Stimulated activated CD8-positive, alpha-beta memory T cell treated with anti-CD3 and anti-CD28 coated beads, Interleukin-12 subunit alpha, Interleukin-12 subunit beta, amount 100 ng/mL, for 24 hours (primary cell): ENCODE results near the gene RAB10.
"Not testable (repeated sequence)": the region's sequence is repeated elsewhere in the genome, so short reads cannot be mapped to it uniquely, and the experiment has no call there.

ENCODE experiments used
- DNase-seq: peaks from one replicate; pipeline ENCODE4 v3.0.0-alpha.2; 2020; ENCODE audit errors: extremely low read depth

RAB10 gene

DNA sequence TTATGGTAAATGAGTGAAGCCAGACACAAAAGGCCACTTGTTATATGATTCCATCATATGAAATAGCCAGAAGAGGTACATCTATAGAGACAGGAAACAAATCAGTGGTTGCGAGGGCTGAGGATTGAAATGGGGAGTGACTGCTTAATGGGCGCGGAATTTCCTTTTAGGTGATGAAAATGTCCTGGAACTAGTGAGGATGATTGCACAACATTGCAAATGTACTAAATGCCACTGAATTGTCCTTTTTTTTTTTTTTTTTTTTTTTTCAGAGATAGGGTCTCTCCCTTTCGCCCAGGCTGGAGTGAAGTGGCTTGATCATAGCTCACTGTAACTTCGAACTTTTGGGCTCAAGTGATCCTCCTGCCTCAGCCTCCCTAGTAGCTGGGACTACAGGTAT, 123.7 kb downstream of the RAB10 start:
- DNase-seq = no peak

DNA sequence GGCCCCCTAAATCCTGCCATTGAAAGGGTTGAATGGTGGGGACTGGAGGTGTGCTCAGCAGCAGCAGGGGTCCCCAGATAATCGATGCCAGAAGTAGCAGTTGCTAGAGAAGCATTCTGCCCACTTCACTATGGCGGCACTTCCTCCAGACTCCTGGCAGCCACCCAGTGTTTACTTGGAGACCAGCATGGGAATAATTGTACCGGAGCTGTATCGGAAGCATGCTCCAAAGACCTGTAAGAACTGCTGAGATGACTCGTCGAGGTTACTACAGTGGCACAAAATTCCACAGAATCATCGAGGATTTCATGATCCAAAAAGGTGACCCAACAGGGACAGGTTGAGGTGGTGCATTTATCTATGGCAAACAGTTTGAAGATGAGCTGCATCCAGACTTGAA, 128.0 kb downstream of the RAB10 start:
- no peak for DNase-seq

DNA sequence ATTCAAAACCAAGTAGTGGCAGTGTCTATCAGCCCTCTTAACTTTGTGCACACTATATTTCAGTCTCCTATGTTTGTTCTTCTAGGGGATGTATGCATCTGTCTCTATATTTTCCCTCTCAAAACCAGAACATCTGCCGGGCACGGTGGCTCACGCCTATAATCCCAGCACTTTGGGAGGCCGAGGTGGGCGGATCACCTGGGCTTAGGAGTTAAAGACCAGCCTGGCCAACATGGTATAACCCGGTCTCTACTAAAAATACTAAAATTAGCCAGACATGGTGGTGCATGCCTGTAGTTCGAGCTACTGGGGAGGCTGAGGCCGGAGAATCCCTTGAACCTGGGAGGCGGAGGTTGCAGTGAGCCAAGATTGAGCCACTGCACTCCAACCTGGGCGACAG, 129.1 kb downstream of the RAB10 start:
- DNase-seq = no peak

DNA sequence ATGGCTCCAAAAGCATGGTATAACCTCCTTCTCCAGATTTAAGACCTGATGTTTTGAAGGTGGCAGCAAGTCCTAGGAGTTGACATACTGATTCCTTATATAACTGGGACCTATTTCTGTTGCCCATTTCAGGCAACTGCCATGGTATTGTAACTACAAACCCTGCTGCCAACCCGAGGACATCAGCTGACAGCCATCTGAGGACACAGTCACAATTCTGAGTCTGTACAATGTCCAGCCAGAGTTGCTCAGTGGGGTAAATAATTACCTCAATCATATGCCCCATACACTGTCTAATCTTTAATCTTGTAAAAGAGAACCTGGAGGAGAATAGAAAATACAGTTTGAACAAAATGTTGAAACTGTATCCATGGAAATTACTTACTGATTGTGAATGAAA, 130.3 kb downstream of the RAB10 start:
- no peak for DNase-seq

DNA sequence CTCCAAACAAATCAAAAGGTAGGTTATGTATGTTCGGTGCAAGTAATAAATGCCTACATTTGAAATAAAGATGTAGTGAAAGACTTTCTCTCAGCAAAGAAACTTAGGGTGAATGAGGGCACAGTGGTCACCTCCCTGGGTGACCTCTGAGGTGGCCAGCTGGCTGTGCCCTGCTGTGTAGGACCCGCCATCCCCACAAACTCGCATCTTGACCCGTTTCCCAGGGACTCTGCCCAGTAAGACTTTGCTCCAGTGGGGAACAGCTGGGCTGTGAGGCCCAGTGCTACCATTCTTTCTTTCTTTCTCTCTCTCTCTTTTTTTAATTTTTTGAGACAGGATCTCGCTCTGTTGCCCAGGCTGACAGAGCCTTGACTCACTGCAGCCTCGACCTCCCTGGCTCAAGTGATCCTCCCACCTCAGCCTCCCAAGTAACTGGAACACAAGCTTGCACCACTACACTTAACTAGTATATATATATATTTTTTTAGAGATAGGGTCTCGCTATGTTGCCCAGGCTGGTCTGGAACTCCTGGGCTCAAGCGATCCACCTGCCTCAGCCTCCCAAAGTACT, 130.8 kb downstream of the RAB10 start:
- no peak for DNase-seq

DNA sequence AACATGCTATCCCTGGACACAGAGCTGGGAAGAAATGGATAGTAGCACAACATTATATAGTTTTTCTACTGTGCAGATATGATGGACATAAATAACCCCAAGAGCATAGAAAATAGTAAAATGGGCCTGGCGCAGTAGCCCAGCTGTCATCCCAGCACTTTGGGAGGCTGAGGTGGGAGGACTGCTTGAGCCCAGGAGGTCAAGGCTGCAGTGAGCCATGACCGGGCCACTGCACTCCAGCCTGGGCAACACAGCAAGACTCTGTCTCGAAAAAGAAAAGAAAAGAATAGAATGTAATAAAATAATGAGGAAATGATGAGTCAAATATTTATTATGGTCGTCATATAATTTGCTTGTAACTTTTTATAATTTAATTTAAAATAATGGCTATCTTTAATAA, 131.5 kb downstream of the RAB10 start:
- DNase-seq = no peak

DNA sequence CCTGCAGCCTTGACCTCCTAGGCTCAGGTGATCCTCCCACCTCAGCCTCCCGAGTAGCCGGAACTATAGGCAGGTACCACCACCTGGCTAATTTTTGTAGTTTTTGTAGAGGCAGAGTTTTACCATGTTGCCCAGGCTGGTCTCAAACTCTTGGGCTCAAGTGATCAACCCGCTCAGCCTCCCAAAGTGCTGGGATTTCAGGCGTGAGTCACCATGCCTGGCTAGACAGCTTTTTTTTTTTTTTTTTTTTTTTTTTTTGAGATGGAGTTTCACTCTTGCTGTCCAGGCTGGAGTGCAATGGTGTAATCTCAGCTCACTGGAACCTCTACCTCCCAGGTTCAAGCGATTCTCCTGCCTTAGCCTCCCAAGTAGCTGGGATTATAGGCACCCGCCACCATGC, 132.7 kb downstream of the RAB10 start:
- not testable (repeated sequence) for DNase-seq

DNA sequence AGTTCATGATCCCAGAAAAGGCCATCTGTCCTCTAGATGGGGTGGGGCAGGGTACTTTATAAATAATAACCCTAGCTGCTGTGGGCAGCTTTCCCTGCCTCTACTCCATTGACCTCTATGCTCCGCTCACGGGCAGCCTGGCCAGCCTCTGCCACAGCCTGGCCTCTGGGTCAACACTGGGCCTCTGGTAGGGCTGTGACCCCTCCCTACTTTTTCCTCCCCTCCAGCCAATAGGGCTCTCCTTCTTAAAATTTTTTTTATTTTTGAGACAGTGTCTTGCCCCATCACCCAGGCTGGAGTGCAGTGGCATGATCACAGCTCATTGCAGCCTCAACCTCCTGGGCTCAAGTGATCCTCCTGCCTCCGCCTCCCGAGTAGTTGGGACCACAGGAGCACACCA, 134.9 kb downstream of the RAB10 start:
- DNase-seq = no peak

DNA sequence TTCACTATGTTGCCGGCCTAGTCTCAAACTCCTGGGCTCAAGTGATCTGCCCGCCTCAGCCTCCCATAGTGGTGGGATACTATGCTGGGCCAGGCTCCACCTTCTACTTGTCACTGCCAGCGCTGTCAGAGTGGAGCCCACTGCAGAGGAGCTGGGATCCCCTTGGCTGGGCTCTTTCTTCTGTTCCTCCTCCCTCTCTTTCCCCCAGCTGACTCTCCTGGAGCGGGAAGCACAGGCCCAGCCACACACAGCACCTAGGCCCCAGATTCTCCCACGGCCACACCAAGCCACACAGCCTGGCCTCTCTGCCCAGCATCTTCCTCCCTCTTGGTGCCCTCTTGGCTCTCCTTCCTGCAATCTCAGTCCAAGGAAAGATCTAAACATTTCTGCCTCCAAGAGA, 135.3 kb downstream of the RAB10 start:
- no peak for DNase-seq

DNA sequence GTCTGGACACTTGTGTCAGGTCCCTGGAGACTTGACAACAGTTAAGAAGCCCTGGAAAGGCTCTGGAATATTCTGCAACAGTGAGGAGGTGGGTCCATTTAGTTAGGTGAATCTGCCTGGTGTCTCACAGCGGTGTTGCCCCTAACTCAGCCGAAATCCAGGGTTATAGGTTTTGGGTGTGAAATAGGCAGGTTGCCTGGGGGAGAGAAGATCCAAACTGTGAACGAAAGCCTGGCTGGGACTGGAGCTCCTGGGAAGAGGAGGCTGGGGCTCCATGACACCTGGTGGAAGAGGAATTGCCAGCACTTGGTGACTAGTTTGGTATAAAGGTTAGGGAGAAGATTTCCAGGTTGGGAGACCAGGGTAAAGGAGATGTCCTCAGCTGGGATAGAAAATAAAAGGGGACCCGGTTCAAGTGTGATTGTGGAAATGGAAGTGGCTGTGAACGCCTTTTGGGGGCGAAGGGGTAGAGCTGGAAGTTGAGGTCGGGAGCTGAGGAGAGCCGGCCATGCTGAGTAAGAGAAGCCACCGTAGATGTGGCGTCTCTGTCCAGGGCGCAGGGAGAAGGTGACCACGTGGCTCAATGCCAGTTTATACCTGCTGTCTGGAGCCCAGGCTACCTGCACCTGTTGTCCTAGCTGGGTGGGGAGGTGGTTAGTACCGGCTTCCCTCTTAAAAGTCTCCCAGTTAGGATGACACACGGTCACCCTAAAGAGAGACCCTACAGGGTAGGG, 136.0 kb downstream of the RAB10 start:
- DNase-seq = no peak

DNA sequence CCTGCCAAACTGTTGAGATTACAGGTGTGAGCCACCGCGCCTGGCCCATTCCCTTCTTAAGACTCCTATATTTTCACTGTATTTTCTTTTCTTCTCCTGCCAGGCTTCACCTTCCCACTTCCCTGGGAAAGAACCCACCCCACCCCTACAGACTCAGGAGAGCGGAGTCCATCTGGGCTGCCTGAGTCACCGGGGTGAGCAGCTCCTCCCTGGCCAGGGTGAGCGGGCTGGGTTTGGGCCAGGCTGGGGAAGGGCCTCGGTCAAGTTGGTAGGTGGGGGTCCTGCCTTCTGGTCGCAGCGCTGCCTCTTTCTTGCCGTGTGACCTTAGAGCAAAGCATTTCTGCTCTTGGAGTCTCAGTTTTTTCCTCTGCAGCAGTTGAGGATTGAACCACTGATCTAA, 136.9 kb downstream of the RAB10 start:
- no peak for DNase-seq

DNA sequence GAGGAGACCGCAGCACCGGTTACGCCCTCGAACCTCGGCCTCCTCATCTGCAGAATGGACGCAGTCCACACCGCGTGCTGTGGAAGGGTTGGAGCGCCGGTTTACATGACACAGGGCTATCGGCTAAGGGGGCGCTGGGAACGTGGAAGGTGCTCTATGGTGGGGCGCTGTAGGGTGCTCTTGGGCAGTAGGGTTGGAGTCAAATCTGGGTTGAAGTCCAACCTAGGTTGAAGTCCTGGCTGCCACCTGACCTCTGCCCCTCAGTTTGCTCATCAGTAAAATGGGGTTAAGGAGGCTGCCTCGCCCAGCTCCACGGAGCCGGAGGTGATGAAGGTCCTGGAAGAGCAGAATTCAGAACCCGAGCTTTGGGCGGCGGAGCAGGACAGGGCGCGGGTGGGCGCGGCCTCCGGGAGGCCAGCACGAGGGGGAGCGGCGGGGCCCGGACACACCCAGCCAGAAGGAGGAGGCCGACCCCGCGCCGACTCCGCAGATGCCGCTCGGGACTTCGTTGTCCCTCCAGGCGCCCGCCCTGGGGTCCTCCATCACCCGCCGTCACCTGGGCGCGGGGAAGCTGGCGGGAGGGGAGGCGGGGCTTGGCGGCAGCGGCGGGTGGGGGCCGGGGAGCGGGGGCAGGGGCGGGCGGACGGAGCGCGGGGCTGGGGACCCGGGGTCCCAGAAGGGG, 138.4 kb downstream of the RAB10 start:
- no peak for DNase-seq

DNA sequence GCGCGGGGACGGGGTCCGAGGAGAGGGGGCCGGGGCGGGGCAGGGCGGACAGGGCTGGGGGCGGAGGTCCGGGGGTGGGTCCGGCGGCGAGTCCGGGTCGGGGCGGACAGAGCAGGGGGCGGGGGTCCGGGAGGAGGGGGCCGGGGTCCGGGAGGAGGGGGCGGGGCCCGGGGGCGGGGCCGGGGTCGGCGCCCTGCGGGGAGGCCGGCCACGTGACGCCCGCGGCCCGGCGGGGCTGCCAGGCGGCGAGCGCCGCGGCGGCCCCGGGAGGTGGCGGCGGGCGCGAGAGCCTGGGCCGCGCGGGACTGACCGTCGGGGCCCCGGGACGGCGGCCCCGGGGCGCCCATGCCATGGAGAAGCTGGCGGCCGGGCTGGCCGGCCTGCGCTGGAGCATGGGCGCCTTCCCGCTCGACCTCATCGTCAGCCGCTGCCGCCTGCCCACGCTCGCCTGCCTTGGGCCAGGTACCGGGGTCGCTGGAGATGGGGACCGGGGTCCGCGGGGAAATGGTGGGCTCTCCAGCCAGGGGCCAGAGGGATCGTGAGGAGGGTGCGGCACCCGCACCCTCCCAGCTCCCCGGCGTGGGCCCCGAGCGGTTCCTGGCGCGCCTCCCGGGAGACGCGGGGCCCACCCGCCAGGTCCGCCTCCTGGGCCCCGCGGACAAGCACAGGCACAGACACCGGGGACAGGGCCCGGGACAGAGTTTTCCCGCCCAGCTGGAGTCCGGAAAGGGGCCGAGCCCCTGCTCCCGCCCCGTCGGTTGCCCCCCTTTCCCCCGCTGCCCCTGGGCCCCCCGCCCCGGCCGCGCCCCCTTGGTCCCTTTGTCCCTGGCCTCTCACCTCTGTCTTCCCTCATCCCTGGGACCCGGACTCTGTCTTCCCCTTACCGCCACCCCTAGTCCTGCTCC, 139.2 kb downstream of the RAB10 start, which contains the start of gene GAREM2:
TSS of gene GAREM2 (plus strand) at position 218 of the 905 bp plus-strand sequence. CDS start at position 351, 133 bp downstream.
- DNase-seq = no peak

DNA sequence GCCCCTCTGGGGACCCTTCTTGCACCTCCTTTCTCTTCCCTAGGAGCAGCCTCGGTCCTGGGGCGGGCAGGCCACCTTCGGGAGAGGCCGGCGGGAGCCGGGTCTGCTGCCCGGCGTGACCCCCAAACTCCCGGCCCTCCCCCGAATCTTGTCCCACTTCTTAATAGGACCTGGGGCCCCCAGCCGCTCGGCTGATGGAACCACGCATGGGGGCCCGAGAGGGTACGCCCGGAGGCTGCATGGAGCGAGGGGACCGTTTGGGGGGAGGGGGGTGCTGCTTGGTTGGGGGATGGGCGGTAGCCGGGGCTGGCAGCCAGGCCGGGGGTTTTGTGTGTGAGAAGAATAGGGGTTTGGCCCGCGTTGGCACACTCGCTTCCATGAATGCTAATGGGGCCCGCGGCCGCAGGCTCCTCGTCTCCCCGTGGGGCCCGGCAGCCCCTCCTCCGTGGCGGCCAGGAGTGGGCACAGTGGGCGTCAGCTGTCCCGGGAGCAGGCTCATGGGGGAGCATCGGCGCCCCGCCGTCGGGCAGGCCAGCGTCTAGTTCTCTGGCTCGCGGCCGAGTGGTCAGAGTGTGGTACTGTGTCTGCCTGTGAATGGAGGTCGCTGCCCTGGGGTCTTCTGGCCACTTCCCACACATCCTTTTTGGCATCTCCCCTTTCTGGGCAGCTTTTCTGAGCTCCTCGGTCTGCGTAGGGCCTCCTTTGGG, 140.0 kb downstream of the RAB10 start:
- DNase-seq = no peak

DNA sequence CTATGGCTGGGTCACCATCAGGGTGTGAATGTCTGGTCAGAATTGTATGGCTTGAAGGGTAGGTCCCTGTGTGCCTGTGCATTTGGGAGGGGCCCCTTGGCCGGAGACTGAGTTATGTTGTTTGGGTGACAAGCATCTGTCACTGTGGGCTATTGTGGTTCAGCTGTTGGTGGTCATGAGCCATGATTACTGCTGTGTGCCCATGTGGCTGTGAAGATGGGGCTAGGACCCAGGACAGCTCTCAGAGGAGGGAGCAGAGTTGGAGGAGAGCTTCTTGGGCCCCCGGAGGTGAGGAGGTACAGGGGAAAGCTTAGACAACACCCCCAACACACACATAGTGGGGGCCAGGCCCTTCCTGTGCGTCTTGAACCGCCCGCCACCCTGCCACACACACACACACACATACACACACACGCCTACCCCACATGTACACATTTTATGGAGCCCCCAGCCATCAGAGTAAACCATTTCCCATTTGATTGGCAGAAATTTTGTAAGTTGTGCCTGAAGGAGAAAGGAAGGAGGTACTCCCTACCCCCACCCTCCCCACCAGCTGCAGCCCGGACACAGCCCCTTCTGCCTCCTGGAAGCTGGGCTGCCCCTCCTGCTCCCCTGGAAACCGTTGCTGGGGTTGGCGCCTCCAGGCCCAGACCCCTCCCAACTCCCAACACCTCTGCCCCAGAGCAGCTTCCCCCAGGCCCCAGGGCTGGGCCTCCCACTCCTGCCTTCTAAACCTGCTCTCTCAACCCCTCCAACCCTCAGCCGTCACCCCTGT, 141.0 kb downstream of the RAB10 start:
- DNase-seq = no peak

DNA sequence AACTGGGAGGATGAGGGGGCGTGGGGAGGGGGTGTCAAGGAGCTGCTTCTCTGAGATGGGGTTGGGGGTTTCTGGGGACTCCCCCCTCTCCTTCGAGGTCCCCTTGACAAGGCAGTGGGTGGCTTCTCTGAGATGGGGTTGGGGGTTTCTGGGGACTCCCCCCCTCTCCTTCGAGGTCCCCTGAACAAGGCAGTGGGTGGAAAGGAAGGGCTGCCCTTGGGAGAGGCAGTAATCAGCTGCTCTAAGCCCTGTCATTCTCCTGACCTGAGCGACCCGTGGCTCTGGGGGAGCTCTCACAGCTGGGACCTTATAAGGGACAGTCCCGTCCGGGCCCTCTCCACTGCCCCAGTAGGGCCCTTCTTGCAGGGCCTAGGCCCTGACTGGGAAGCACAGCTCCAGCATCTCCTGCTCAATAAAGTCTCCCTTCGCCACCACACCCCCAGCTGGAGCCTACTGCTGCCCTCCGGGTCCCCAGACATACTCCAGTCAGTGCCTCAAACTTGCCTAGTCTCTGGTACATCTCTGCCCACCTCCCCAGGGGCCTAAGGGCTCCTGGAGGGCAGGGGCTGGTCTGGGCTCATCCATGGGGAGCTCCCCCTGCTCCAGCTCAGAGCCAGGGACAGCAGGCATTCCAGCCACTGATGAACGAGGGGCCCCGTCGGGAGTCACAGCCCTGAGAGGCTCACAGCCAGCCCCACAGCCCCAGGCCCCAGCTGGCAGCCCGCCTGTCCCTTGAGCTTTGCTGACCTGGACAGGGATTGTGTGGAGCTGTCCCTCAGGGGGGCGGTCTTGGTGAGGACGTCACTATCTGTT, 141.8 kb downstream of the RAB10 start:
- no peak for DNase-seq

DNA sequence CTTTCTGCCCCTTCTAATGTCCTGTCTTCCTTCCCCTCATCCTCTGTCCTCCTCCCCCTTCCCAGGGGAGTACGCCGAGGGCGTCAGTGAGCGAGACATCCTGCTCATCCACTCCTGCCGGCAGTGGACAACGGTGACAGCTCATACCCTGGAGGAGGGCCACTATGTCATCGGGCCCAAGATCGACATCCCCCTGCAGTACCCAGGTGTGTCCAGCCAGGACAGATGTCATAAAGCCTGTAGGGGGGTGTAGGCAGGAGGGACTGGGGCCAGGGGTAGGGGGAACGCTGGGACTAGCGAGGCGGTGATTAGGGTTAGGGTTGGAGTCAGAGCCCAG, 142.4 kb downstream of the RAB10 start:
- no peak for DNase-seq

DNA sequence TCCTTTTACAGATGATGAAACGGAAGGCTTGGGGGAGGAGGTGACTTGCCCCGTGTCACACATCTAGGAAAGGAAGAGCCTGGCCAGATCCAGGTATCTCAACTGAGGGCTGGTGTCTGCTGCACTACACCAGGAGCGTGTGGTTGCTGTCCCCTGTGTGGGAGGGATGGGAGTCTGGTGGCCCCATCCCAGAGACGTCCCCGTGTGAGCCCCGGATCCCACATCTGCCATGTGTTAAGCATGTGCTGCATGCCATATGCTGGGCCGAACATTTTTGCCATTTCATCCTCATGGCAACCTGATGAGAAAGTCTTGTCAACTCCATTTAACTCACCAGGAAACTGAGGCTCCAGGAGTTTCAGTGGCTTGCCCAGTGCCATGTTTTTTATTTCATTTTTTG, 143.2 kb downstream of the RAB10 start:
- no peak for DNase-seq

DNA sequence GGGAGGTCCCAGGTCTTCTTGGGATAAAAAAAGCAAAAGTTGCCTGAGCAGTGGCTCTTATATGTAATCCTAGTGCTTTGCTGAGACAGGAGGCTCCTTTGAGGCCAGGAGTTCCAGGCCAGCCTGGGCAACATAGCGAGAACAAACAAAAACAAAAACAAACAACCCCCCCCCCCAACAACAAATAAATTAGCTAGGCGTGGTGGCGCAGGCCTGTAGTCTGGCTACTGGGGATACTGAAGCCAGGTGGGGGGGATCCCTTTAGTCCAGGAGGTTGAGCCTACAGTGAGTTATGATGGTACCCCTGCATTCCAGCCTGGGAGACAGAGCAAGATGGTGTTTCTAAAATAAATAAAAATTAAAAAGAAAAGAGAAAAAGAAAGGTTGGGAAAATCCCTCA, 144.4 kb downstream of the RAB10 start:
- no peak for DNase-seq
